KOPT-K1 (cell line): Measurements from ENCODE around the gene EVA1A.

Experiments
- H3K27ac ChIP-seq: fragments of 200-600 bp; sonication (generic); 2 replicates; pipeline ENCODE4 v1.5.1; 2016; ENCODE audit warnings: antibody characterized with exemption, mild to moderate bottlenecking, low read depth, low read length; ENCODE audit not compliant: poor library complexity, severe bottlenecking
- H3K36me3 ChIP-seq: fragments of 200-600 bp; sonication (generic); 2 replicates; pipeline ENCODE4 v1.5.1; 2017; ENCODE audit warnings: antibody characterized with exemption, mild to moderate bottlenecking, low read length, moderate library complexity; ENCODE audit not compliant: insufficient read depth
- H3K9me3 ChIP-seq: fragments of 200-600 bp; sonication (generic); 2 replicates; pipeline ENCODE4 v1.5.1; 2017; ENCODE audit warnings: antibody characterized with exemption, low read length, mild to moderate bottlenecking; ENCODE audit not compliant: insufficient read depth, poor library complexity, severe bottlenecking

EVA1A gene

DNA sequence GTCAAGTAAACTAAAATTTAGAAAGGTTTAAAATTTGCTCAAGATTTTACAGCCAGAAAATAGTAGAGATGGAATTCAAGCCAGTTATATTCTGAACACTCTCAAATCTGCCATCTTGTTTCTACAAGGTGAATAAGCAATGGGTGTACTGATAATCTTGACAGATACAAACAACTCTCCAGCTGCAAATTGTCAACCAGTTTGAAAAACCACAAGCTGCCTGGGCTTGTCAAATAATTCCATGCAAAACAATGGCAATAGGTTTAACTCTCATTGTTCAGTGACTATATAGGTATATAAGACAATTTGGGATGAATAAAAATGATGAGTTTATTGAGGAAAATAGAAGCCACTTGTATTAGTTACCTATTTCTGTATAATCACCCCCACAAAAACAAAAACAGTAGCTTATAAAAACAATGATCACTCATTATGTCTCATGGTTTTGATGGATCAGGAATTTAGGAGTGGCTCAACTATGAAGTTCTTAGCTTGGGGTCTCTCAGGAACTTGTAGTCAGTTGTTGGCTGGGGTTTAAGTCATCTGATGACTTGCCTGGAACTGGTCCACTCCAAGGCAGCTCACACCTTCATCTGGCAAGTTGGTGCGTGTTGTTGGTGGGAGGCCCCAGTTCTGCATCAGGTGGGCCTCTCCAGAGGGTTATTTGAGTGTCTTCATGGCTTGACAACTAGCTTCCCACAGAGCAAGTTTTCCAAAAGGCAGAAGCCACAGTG is 12.6 kb upstream of the EVA1A start:
- H3K27ac ChIP-seq, result no peak overlapping the region
- H3K9me3 ChIP-seq, result no peaks in the 10 kb centered on the region
- H3K36me3 ChIP-seq, result no peaks in the 10 kb centered on the region

DNA sequence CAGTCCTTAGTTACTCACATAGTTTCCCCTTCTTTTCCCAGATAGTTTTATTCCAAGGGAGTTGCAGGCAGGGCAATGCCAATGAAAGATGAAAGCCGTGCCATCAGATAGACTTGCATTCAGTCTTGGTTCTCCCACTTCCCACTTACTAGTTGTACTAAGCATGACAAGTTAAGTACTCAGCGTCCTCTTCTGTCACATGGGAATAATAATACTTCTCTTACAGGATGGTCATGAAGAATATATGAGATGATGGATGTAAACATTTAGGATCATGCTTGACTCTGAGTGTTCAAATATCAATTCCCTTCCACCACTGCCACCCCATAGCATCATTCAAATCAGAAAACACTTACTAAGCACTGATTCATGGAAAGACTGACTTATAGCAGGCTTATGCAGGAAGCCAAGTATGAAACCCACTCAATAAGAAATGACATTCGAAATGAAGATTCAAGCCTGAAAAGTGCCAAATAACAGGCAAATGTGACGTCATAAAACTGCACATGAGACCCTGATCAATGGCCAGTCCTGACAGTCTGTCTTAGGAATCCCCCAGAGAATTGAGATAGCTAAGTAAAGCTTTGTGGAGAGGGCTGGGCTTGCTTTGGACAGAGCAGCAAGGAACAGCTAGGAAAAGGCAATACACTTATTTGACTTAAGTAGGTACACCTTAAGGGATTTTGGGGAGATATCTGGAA is 11.1 kb upstream of the EVA1A start:
- Histone ChIP-seq H3K9me3 (no peaks in the 10 kb centered on the region), H3K36me3 (no peaks in the 10 kb centered on the region), H3K27ac (no peak overlapping the region)

DNA sequence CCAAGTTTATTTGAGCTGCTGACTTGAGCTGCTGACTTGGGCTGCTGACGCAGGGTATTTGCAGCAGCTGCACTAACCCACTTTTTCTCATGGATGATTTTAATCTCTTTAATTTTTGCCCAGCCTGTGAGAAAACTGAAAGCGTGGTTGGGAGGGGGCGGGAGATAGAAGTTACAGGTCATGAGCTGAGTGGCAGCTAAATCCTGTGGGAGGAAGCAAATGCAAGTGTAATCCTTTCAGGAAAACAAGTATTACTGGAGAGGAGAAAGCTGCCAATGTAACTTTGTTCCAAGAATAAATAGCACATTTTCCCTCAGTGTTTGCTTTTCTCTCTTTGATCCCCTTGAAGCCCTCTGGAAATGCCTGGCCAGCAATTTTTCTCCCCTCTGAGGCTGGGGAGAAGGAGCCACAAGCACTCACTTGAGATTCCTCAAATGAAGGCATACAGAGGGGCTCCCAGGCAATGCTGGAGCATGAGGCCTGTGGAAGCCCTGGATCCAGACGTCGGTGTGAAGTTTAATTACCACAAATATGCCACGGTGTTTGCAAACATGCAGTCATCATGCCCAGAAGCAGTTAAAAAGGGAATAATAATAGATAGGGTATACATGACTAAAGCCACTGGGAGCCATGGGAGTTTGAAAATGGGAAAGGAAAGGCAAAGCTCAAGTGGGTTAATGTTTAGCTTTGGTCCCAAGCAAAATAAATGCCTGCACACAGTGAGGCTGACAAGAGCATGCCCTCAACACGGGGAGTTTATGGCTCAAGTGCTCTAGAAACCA is 10.4 kb upstream of the EVA1A start:
- Histone ChIP-seq H3K27ac (no peak overlapping the region), H3K9me3 (no peaks in the 10 kb centered on the region), H3K36me3 (no peaks in the 10 kb centered on the region)

DNA sequence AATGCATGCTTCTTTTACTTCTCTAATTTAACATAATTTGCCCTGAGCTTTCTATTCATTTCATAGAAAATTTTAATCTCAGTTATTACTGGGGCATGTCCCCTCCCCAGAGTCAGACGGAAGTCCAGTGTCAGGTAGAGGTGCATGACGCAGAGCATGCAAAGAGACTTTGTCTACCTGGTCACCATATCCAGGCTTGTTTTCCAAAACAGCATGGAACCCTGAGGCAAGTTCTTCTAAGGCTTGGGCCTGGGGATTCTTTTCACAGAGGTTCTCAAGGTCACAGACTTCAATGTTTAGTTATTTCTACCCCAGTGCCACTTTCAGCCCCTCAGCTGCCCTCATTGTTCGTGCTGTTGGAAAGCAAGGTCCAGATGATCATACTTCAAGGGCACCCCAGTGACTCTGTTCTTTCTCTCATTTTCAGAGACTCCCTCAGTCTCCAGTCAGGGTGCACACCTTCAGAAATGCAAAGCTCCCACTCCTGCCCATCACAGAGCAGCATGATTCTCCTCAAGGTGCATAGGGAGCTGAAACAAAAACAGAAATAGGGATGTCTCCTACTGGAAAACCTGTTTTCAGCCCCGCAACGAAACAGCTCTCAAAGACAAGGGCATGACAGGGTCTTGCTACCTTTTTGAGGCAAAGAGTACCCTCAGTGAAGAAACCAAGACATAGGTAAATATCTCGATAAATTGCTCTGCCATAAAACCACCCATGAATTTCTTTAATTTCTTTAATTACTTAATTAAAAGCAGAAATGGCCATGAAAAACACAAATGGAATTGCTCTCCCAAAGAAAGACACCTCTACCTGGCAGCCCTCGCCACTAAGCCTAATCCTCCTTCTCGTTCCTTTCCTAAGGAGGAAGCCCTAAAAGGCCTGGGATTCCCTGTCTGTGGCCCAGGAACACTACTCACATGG is 9.5 kb upstream of the EVA1A start:
- H3K27ac ChIP-seq, result no peak overlapping the region
- no peaks in the 10 kb centered on the region for H3K36me3 ChIP-seq
- H3K9me3 ChIP-seq, result no peaks in the 10 kb centered on the region

DNA sequence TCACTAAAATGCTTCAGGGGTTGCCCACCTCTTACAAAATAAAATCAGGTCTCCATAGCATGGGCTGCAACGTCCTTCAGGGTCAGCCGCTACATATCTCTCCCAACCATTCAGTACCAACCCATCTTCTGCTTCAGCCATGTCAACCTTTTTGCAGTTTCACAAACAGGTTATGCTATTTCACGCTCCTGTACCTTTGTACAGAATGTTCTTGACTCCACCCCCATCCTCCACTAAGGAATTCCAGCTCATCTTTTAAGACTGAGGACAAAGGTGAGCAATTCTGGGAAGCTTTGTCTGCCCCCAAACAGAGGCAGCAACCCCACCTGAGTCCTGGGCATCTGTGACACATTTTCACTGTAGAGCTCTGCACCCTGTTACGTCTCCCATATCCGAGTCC is 8.8 kb upstream of the EVA1A start:
- no peaks in the 10 kb centered on the region for H3K36me3 ChIP-seq
- no peaks in the 10 kb centered on the region for H3K9me3 ChIP-seq
- no peak overlapping the region for H3K27ac ChIP-seq

DNA sequence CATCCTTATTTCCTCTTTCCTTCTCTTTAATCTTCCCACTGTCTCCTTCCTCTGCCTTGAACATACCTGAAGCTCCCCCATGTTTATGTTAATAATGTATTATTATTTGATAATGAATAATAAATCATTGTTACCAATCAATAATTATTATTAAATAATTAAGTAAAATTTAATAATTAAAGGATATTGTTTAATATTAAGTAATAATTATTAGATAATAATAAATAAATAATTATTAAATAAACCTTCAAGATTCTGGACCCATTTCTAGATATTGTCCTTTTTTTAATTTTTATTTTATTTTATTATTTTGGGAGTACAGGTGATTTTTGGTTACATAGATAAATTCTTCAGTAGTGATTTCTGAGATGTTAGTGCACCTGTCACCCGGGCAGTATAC is 7.4 kb upstream of the EVA1A start:
- no peaks in the 10 kb centered on the region for H3K36me3 ChIP-seq
- no peak overlapping the region for H3K27ac ChIP-seq
- no peaks in the 10 kb centered on the region for H3K9me3 ChIP-seq

DNA sequence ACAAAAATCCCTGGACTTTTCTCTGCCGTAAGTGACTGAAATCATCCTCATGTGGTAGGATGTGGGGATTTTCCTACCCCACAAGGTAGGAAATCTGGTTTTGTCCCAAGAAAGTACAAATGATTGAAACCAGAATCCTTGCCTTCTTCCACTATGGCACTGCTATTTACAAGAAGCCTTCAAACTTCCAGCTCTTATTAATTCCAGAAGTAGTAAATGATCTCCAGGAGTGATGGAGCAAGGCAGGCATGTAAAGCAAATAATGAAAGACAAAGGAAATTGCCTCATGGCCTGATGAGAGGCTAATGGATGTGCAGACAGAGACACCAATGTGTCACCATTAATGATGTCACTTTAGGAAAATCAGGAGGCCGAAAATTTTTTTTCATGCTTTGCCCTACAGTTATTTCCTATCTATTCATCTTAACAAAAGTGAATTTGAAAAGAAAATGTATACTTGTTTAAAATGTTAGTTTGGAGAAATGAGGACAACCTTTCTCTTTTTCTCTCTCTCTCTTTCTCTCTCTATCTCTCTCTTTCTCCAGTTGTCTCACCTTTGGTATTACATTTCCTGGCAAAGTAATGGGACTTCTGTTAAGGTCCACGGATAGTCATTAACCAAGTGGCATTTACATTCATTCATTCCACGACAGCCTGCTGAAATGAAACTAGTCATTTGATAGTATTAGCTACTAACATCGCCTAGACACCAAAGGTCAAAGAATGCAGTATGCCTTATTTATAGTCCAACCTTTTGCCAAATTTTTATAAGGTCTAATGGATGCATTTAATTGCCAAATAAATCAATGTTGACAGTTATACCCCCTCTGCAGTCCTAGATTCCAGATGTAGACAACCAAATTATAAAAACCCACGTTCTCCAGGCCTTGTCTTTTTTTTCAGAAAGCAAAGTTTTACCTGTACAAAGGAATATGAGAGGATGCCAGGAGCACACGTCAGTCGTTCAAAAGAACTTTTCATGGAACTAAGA is 5.0 kb upstream of the EVA1A start:
- Histone ChIP-seq H3K9me3 (no peaks in the 10 kb centered on the region), H3K27ac (no peak overlapping the region), H3K36me3 (no peaks in the 10 kb centered on the region)

DNA sequence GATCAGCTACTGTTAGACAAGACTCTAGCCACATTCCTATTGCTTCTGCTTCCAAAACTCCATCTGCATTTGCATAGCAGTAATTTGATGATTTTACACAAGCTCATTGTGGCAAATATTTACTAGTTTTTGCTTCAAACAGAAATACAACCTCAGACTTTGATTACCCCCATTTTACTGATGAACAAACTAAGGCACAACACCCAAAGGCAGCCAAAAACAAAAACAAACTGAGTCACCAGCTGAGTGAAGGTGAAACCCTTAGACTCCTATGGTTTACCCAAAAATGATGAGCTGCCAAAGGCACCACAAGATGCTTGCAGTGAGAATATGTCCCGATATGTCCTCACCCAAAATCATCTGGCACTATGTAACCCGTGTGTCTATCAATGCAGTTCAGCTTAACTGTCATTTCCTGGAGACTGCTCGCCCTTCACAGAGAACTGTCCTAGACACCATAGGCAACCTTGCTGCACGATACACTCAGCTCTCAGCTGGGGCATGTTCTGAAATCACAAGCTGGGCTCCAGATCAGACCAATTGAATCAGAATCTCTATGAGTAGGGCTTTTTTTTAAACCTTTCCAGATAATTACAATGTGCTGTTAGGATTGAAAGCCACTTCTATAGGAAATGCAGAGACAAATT is 4.1 kb upstream of the EVA1A start:
- Histone ChIP-seq H3K9me3 (no peaks in the 10 kb centered on the region), H3K36me3 (no peaks in the 10 kb centered on the region), H3K27ac (no peak overlapping the region)

DNA sequence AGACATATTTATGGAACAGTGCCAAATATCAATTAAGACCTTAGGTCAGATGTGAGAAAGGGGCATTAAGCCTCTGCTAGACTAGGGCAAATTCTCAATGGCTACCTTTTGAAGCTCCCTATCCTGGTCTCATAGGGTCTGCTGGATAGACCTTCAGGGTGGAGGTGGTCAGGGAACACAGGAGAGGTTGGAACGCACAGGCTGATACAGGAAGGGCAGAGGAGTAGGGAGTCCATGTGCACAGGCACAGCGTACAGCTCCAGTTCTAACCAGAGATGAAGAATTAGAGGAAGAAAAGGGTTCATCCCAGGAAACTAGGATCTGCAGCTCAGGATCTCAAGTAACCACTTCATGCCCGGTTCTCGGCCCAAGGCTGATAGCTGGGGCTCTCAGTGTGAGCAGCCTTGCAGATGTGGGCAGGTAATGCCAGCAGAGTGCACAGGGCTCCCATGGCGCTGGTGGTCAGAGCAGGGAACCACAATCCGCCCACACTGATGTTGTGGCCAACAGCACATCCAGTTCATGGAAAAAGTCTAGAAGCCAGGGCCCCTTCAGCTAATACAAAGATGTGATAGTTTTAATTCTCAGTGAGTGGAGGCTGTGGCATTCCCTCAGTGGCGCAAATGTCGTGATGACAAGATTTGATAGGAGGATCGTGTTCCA is 3.4 kb upstream of the EVA1A start:
- Histone ChIP-seq H3K9me3 (no peaks in the 10 kb centered on the region), H3K27ac (no peak overlapping the region), H3K36me3 (no peaks in the 10 kb centered on the region)

DNA sequence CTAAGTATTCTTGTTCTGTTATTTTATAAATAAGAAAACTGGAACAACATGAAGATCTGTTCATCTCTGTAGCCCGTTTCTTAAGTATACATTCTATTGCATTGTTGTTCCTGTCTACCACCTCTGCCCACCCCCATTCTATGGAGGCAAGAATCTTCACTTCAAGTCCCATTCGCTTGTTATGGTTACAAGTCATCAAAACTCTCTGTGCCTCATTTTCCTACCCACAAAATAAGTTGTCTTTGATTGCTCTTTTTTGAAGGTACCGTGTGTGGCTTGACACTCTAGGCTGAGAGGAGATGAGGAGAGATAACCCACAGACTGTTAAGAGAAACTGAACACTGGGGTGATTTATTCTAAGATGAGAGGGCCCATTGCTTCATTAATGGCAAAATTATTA is 2.9 kb upstream of the EVA1A start:
- H3K27ac ChIP-seq, result no peak overlapping the region
- no peaks in the 10 kb centered on the region for H3K36me3 ChIP-seq
- H3K9me3 ChIP-seq, result no peaks in the 10 kb centered on the region

DNA sequence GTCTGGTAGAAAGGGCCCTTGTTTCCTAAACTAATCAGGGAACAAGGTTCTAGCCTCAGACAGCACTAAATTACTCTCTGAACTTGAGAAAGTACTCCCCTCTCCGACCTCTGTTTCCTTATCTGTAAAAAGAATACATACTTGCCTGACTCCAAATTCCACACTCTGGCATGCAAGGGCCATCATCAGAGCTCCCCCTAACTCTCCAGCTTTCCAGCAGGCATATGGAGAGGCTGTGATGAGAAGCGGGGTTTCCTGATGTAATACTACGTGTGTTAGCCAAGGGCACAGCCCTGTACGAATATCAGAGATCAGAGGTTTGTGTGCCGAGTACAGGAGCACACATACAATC is 1.8 kb upstream of the EVA1A start:
- Histone ChIP-seq H3K36me3 (no peaks in the 10 kb centered on the region), H3K9me3 (no peaks in the 10 kb centered on the region), H3K27ac (no peak overlapping the region)

DNA sequence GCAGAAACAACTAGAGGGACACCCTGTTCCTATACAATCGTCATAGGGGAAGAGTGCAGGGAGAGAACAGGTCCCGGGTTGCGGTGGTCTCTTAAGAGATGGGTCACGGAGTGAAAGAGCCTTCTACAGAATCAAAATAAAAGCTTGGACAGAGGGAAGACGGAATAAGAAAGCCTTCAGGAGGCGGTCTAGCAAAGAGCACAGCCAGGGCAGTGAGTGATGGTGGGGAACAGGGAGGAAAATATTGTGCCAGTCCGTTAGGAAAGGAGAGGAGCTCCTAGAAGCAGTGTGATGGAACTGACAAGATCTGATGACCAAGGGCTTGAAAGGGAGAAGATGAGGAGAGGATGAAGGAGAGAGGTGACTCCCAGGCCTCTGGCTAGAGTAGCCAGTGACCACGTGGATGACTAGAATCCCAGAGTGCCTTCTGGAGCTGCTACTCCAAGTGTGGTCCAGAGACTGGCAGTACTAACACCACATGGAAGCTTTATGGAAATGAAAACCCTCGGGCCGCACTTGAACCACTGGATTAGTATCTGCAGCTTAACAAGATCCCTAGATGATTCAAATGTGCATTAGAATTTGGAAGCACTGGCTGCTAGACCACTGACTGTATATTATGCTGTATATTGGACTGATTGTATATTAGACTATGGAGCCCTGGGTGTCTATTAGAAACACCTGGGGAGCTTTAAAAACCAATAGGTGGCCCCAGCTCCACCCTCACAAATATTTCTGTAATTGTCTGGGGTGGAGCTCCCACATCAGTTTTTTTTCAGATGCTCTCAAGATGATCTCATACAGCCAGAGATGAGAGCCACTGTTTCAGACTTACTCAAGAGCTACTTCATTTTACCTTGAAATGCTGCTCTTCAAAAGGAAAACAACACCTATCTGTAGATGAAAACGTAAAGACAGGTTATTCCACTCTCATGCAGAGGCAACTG is 1.1 kb upstream of the EVA1A start:
- no peak overlapping the region for H3K27ac ChIP-seq
- no peaks in the 10 kb centered on the region for H3K9me3 ChIP-seq
- H3K36me3 ChIP-seq, result no peaks in the 10 kb centered on the region
